ENCODE results near the gene TSPAN15. TPM values are rescaled to one million over a fixed set of nuclear protein-coding genes. Genes with fewer than 3 reads are reported as not detected.

The TSPAN15 gene
- total RNA-seq, 1 experiment from 2014 or later: 7.7 TPM

GRCh38 chr10:69497611-69498390, 46.5 kb downstream of the TSPAN15 start:
- Histone ChIP-seq H3K23me2 (ENCODE audit: insufficient read length, low read depth, low read length, poor library complexity, severe bottlenecking) (no peaks in the 10 kb centered on the region), H3K4ac (ENCODE audit: low read depth, low read length) (no peak overlapping the region), H2AK5ac (ENCODE audit: insufficient read length, low read length) (no peak overlapping the region), H4K5ac (ENCODE audit: insufficient read length, low read depth, low read length) (no peak overlapping the region), H2BK15ac (ENCODE audit: low read depth, low read length) (no peak overlapping the region), H3K79me1 (ENCODE audit: insufficient read depth, low read depth, low read length, poor library complexity, severe bottlenecking) (no peaks in the 10 kb centered on the region), H2BK12ac (ENCODE audit: insufficient read length, low read depth, low read length) (no peak overlapping the region), H2BK120ac (ENCODE audit: low read depth, low read length, poor library complexity, severe bottlenecking) (no peak overlapping the region), H3K79me2 (ENCODE audit: insufficient read depth, low read length) (no peaks in the 10 kb centered on the region), H3K27ac (ENCODE audit: insufficient read length, low read depth, low read length) (no peak overlapping the region), H3K23ac (ENCODE audit: insufficient read length, low read depth, low read length) (no peak overlapping the region), H3K4me1 (ENCODE audit: insufficient read depth, low read length) (no peaks in the 10 kb centered on the region), H3K4me2 (ENCODE audit: insufficient read depth, insufficient read length, low read length) (no peak overlapping the region), H2AFZ (ENCODE audit: low read length) (no peak overlapping the region), H3K9ac (ENCODE audit: extremely low read depth, insufficient read length, low read length) (no peak overlapping the region), H4K20me1 (ENCODE audit: control insufficient read depth, insufficient read depth, insufficient read length) (no peaks in the 10 kb centered on the region), H4K8ac (replicated peaks; ENCODE audit: insufficient read length, low read depth, low read length) (no peak overlapping the region), H3K14ac (ENCODE audit: insufficient read depth, low read length) (no peak overlapping the region), H3T11ph (ENCODE audit: low read length) (no peak overlapping the region), H2BK20ac (ENCODE audit: low read depth, low read length, poor library complexity, severe bottlenecking) (no peak overlapping the region), H2BK5ac (ENCODE audit: insufficient read length, low read length) (no peak overlapping the region), H3K56ac (ENCODE audit: insufficient read length, low read depth, low read length) (no peak overlapping the region), H3K18ac (ENCODE audit: insufficient read length, low read depth, low read length) (no peak overlapping the region), H4K91ac (ENCODE audit: insufficient read length, low read depth, low read length) (no peak overlapping the region), H3K27me3 (ENCODE audit: insufficient read depth, low read length) (no peaks in the 10 kb centered on the region), H3K9me3 (ENCODE audit: control insufficient read depth, low read depth, low read length) (no peaks in the 10 kb centered on the region)
- WGBS (ENCODE audit: extremely low coverage, insufficient read length, low lambda C conversion rate): no CpG with 5 or more reads among the region's 11 CpGs
- no peak for DNase-seq
- no peaks in the 10 kb centered on the region for H3K9me3 Mint-ChIP-seq
- peaks cover 8 to 14% of the 10 kb centered on the region in 2 experiments for H3K4me1 Mint-ChIP-seq
- peaks cover 3% of the 10 kb centered on the region; the same call in 1 of the 2 replicates for H3K27me3 Mint-ChIP-seq (ENCODE audit: low read depth)
- no peaks in the 10 kb centered on the region for H3K36me3 Mint-ChIP-seq (ENCODE audit: insufficient read depth in 1 of 3, low read depth in 3 of 3)
- H3K4me3 Mint-ChIP-seq: no peak overlapping the region
- peak overlapping the region in 1 of 3 experiments; percentile 60; a peak in 1 of 7 replicates for H3K27ac Mint-ChIP-seq
- no peak for TF ChIP-seq CTCF (conservative IDR thresholded peaks at IDR 0.05)

All from H9 (cell line).